ENCODE measurements around the gene RANBP3. TPM values are rescaled to one million over a fixed set of nuclear protein-coding genes. Genes with fewer than 3 reads are reported as not detected.

Gene RANBP3
- total and polyA plus RNA-seq, 2 of the 8 experiments (the other 6 are each of a cell fraction or from before 2014, with no cell fraction given) = 95.4 to 122 TPM

GRCh38 chr19:5954293-5954692, 23.6 kb downstream of the RANBP3 start (continued):
- TF ChIP-seq SP2 (IDR thresholded peaks at IDR 0.05; ENCODE audit: low read length) = no peak
- no peak for TF ChIP-seq RFX5 (IDR thresholded peaks at IDR 0.05; ENCODE audit: borderline replicate concordance, low read depth, low read length)

All from H1 (cell line).